ENCODE measurements around the gene PDCD2L.

PDCD2L gene

DNA sequence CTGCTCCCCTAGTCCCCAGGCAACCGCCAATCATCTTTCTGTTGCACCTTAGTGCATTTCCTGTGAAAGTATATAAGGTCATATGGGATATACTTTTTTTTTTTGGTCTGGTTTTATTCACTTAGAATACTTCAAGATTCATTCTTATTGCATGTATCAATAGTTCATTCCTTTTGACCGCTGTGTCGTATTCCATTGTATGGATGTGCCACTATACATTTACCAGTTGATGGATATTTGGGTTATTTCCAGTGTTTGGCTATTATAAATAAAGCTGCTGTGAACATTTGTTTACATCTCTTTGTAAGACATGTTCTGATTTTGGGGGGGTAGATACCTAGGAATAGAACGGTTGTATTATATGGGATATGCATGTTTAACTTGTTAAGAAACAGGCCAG lies 14.1 kb downstream of the PDCD2L start:
- no peak overlapping the region for H3K27ac ChIP-seq (ENCODE audit: low read depth, low read length)
- peaks cover 24% of the 10 kb centered on the region; the same call in 1 of the 2 replicates for H3K36me3 ChIP-seq (ENCODE audit: low read length)
- H3K9ac ChIP-seq (ENCODE audit: low read length), result no peak overlapping the region
- no peaks in the 10 kb centered on the region for H4K20me1 ChIP-seq (ENCODE audit: low read depth, low read length)
- no peak overlapping the region for H3K4me2 ChIP-seq (ENCODE audit: low read depth, low read length, poor library complexity, severe bottlenecking)
- H3K4me3 ChIP-seq (ENCODE audit: insufficient read depth, low read length, poor library complexity, severe bottlenecking), result no peak overlapping the region
- H3K9me3 ChIP-seq (ENCODE audit: insufficient read depth, low read length), result no peaks in the 10 kb centered on the region
- H3F3A ChIP-seq (ENCODE audit: insufficient read depth), result no peaks in the 10 kb centered on the region
- H3K9me2 ChIP-seq (replicated peaks; ENCODE audit: insufficient read depth, low read length), result no peaks in the 10 kb centered on the region
- peaks cover 7% of the 10 kb centered on the region; the same call in 1 of the 2 replicates for H3K79me2 ChIP-seq (ENCODE audit: insufficient read depth, low read length)
- no peak overlapping the region for H2AFZ ChIP-seq (ENCODE audit: low read depth, low read length, severe bottlenecking)
- no peak for TF ChIP-seq EZH2phosphoT487 (conservative IDR thresholded peaks at IDR 0.05; ENCODE audit: low read length)
- TF ChIP-seq, protein P1, sequence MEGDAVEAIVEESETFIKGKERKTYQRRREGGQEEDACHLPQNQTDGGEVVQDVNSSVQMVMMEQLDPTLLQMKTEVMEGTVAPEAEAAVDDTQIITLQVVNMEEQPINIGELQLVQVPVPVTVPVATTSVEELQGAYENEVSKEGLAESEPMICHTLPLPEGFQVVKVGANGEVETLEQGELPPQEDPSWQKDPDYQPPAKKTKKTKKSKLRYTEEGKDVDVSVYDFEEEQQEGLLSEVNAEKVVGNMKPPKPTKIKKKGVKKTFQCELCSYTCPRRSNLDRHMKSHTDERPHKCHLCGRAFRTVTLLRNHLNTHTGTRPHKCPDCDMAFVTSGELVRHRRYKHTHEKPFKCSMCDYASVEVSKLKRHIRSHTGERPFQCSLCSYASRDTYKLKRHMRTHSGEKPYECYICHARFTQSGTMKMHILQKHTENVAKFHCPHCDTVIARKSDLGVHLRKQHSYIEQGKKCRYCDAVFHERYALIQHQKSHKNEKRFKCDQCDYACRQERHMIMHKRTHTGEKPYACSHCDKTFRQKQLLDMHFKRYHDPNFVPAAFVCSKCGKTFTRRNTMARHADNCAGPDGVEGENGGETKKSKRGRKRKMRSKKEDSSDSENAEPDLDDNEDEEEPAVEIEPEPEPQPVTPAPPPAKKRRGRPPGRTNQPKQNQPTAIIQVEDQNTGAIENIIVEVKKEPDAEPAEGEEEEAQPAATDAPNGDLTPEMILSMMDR (IDR thresholded peaks at IDR 0.05; ENCODE audit: insufficient read depth, low read length, poor library complexity, severe bottlenecking), result no peak
- H3K27me3 ChIP-seq (ENCODE audit: low read length), result no peaks in the 10 kb centered on the region

DNA sequence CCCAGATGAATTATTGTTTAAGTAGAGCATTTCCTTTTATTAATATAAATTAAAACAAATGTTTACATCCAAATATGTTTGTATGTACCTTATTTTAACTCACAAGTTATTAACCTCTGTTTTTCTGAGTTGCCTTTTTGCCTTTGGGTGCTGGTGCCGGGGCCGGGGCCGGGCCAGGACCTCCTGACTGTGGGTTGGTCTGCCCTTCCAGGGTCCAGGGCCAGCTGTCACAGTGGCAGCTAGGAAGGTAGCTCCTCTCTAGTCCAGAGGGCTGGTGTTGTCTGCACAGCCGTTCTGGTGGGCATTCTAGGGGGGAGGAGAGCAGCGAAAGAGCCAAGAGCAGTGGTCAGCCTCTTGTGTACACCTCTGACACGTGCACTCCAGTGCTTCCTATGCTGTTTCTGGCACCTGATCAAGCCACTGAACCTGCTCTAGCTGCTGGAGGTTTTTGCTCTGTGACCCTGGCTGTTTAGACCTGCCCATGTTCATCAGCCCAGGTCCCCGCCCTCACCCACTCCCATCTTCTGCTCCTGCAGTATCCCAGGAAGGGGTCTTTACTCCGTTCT lies 22.0 kb downstream of the PDCD2L start:
- Histone ChIP-seq H3K36me3 (ENCODE audit: low read length) (peaks cover 7% of the 10 kb centered on the region; the same call in 1 of the 2 replicates), H3K9me2 (replicated peaks; ENCODE audit: insufficient read depth, low read length) (no peaks in the 10 kb centered on the region), H3K4me2 (ENCODE audit: low read depth, low read length, poor library complexity, severe bottlenecking) (no peak overlapping the region), H3K27ac (ENCODE audit: low read depth, low read length) (no peak overlapping the region), H3K9ac (ENCODE audit: low read length) (no peak overlapping the region), H4K20me1 (ENCODE audit: low read depth, low read length) (peaks cover 17% of the 10 kb centered on the region), H2AFZ (ENCODE audit: low read depth, low read length, severe bottlenecking) (no peak overlapping the region), H3K9me3 (ENCODE audit: insufficient read depth, low read length) (no peaks in the 10 kb centered on the region), H3K4me3 (ENCODE audit: insufficient read depth, low read length, poor library complexity, severe bottlenecking) (no peak overlapping the region), H3K27me3 (ENCODE audit: low read length) (no peaks in the 10 kb centered on the region), H3K79me2 (ENCODE audit: insufficient read depth, low read length) (peaks cover 33% of the 10 kb centered on the region), H3F3A (ENCODE audit: insufficient read depth) (peaks cover 26% of the 10 kb centered on the region)
- TF ChIP-seq EZH2phosphoT487 (conservative IDR thresholded peaks at IDR 0.05; ENCODE audit: low read length), result no peak
- TF ChIP-seq, protein P1 (IDR thresholded peaks at IDR 0.05; ENCODE audit: insufficient read depth, low read length, poor library complexity, severe bottlenecking), result no peak

DNA sequence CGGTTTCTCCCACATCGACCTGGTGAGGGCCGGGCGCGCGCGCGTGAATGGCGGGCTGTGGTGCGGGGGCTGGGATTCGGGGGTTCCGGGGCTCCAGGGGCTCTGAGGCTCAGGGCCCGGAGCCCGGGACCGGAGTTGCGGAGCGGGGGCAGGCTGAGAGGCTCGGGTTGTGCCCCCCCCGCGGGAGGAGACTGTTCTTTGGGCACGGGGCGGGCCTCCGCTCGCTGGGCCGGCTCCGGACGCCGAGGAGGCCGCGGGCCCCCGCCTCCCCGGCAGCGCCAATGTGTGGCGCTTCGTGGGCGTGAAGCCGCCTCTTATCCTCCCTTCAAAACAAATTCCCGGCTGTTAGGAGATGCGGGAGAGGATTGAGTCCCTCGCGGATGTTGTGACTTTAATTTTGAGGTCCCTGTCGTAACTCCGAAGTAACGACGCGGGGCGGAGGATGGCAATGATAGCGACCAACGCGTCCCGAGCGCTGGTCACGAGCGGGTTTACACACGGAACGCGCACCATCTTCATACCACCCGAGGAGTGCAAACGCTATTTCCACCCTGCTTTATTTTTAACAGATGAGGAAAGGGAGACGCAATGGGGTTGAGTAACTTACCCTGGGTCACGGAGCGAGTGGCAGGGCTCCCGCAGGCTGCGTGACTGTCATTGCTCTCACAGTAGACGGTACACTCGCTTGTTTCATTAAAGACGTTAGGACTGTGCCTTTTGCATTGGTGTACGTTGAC lies 24.5 kb downstream of the PDCD2L start:
- Histone ChIP-seq H3K79me2 (ENCODE audit: insufficient read depth, low read length) (peaks cover 58% of the 10 kb centered on the region), H3K27me3 (ENCODE audit: low read length) (no peaks in the 10 kb centered on the region), H3K4me3 (ENCODE audit: insufficient read depth, low read length, poor library complexity, severe bottlenecking) (peak overlapping the region; percentile 71), H3K9ac (ENCODE audit: low read length) (peak overlapping the region; percentile 98), H3F3A (ENCODE audit: insufficient read depth) (peaks cover 24% of the 10 kb centered on the region), H3K4me2 (ENCODE audit: low read depth, low read length, poor library complexity, severe bottlenecking) (peak overlapping the region; percentile 88), H3K36me3 (ENCODE audit: low read length) (peaks cover 25% of the 10 kb centered on the region), H3K9me2 (replicated peaks; ENCODE audit: insufficient read depth, low read length) (no peaks in the 10 kb centered on the region), H2AFZ (ENCODE audit: low read depth, low read length, severe bottlenecking) (peak overlapping the region; percentile 93), H4K20me1 (ENCODE audit: low read depth, low read length) (peaks cover 40% of the 10 kb centered on the region), H3K27ac (ENCODE audit: low read depth, low read length) (peak overlapping the region; percentile 78), H3K9me3 (ENCODE audit: insufficient read depth, low read length) (no peaks in the 10 kb centered on the region)
- no peak for TF ChIP-seq EZH2phosphoT487 (conservative IDR thresholded peaks at IDR 0.05; ENCODE audit: low read length)
- TF ChIP-seq, protein P1 (IDR thresholded peaks at IDR 0.05; ENCODE audit: insufficient read depth, low read length, poor library complexity, severe bottlenecking), result no peak
